ENCODE data around the gene KRT39. TPM values are rescaled to one million over a fixed set of nuclear protein-coding genes. Genes with fewer than 3 reads are reported as not detected.
A peak's percentile ranks its signal among the peaks of the same experiment; 100 is the strongest.

The KRT39 gene
- polyA plus RNA-seq, 1 donor from 2014 or later = not detected

GRCh38 chr17:40995116-40995515, 28.4 kb upstream of the KRT39 start:
- Mint-ChIP-seq H3K9me3 (peaks cover 1 to 3% (median 1%) of the 10 kb centered on the region in 3 donors), H3K36me3 (no peaks in the 10 kb centered on the region), H3K4me1 (no peaks in the 10 kb centered on the region), H3K27me3 (peaks cover 38% of the 10 kb centered on the region), H3K4me3 (no peak overlapping the region), H3K27ac (no peak overlapping the region)

DNA sequence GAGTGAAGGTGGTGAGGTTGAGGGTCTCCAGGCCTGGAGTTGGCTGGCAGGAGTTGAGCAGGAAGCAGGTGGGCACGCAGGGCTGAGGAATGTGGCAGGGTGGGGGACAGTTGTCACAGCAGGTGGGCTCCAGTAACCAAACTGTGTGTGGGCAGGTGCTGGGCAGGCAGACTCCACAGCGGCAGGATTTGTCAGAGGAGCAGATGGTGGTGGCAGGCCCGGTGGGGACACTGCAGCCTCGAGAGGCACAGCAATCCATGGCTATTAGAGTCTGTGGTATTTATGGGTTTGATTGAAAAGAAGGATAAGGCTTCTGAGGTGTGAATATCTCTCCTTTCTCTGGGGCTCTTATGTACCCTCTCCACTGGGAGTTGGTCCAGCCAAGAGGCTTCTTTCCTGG, 27.1 kb upstream of the KRT39 start, which contains the start of gene KRTAP3-3:
TSS of gene KRTAP3-3 (minus strand) at position 326 of the 400 bp plus-strand sequence. CDS start at position 259, 67 bp downstream.
- Mint-ChIP-seq H3K27me3 (peaks cover 28% of the 10 kb centered on the region), H3K4me1 (no peaks in the 10 kb centered on the region), H3K36me3 (no peaks in the 10 kb centered on the region), H3K4me3 (peak within 1 kb of the TSS in 1 of 4 donors; percentile 35), H3K9me3 (peaks cover 1 to 3% (median 1%) of the 10 kb centered on the region in 3 donors), H3K27ac (no peak within 1 kb of the TSS)

DNA sequence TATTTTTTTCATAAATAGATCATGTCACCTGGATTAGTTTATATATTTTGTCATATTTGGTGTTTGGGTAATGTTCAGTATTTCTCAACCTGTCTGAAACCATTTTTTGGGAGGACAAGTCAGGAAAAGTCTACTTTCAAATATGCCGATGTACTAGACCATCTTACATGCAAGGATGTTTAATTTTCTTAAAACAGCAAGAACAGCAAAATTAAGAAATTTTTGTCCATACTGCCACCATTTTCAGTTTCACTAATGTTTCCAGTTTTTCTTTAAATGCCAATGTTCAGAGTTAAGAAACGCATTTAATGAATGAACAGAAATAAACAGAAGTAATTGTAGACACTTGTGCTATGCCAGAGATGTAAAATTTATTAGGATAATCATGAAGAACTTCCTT, 26.3 kb upstream of the KRT39 start:
- Mint-ChIP-seq H3K4me3 (no peak overlapping the region), H3K4me1 (no peaks in the 10 kb centered on the region), H3K9me3 (peaks cover 0 to 3% (median 1%) of the 10 kb centered on the region in 3 donors), H3K36me3 (no peaks in the 10 kb centered on the region), H3K27me3 (peaks cover 25% of the 10 kb centered on the region), H3K27ac (no peak overlapping the region)

- Mint-ChIP-seq H3K4me3 (no peak overlapping the region), H3K4me1 (peaks cover 0 to 1% (median 0%) of the 10 kb centered on the region in 3 donors), H3K9me3 (peaks cover 0 to 3% (median under 1%) of the 10 kb centered on the region in 3 donors), H3K27me3 (peaks cover 25% of the 10 kb centered on the region), H3K27ac (no peak overlapping the region), H3K36me3 (no peaks in the 10 kb centered on the region)
Observed at GRCh38 chr17:40992666-40993065, 25.9 kb upstream of the KRT39 start.

GRCh38 chr17:40986920-40987319, 20.2 kb upstream of the KRT39 start:
- H3K4me1 Mint-ChIP-seq = peaks cover 0 to 2% (median 0%) of the 10 kb centered on the region in 3 donors
- peak overlapping the region in 1 of 3 donors; percentile 26 for H3K27ac Mint-ChIP-seq
- peaks cover 0 to 3% (median 0%) of the 10 kb centered on the region in 3 donors for H3K9me3 Mint-ChIP-seq
- no peak overlapping the region for H3K4me3 Mint-ChIP-seq
- no peaks in the 10 kb centered on the region for H3K36me3 Mint-ChIP-seq
- H3K27me3 Mint-ChIP-seq = peaks cover 11% of the 10 kb centered on the region

- Mint-ChIP-seq H3K36me3 (no peaks in the 10 kb centered on the region), H3K4me3 (no peak within 1 kb of the TSS), H3K27me3 (peaks cover 11% of the 10 kb centered on the region), H3K4me1 (peaks cover 0 to 2% (median 0%) of the 10 kb centered on the region in 3 donors), H3K27ac (no peak within 1 kb of the TSS), H3K9me3 (no peaks in the 10 kb centered on the region)
Observed at GRCh38 chr17:40984226-40984625, 17.5 kb upstream of the KRT39 start, which contains the start of gene KRT40. KRT40 (minus strand) TSS chr17:40984326; CDS start chr17:40984273, 53 bp downstream.

DNA sequence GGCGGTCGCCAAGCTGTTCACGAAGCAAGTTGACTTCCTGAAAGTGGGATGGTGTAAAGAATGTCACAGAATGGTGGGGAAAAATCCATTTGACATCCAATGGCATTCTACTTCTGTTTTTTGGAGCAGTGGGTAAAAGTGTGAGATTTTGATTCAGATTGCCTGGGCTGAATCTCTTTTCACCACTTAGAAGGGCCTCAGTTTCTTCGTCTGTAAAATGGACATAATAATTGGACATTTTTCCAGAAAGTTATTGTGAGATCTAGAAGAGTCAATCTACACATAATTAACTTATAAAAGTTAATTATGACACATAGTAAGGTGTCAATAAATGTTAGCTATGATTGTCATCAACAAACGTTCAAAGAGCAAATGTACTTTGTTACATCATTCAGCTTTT, 14.4 kb upstream of the KRT39 start:
- peaks cover 15% of the 10 kb centered on the region for H3K27me3 Mint-ChIP-seq
- no peak overlapping the region for H3K27ac Mint-ChIP-seq
- H3K9me3 Mint-ChIP-seq = no peaks in the 10 kb centered on the region
- H3K4me3 Mint-ChIP-seq = no peak overlapping the region
- H3K4me1 Mint-ChIP-seq = no peaks in the 10 kb centered on the region
- H3K36me3 Mint-ChIP-seq = no peaks in the 10 kb centered on the region

GRCh38 chr17:40980596-40980995, 13.8 kb upstream of the KRT39 start:
- H3K4me1 Mint-ChIP-seq = no peaks in the 10 kb centered on the region
- H3K9me3 Mint-ChIP-seq = no peaks in the 10 kb centered on the region
- no peak overlapping the region for H3K27ac Mint-ChIP-seq
- H3K27me3 Mint-ChIP-seq = peaks cover 15% of the 10 kb centered on the region
- H3K36me3 Mint-ChIP-seq = no peaks in the 10 kb centered on the region
- no peak overlapping the region for H3K4me3 Mint-ChIP-seq

- Mint-ChIP-seq H3K27me3 (peaks cover 15% of the 10 kb centered on the region), H3K9me3 (no peaks in the 10 kb centered on the region), H3K36me3 (no peaks in the 10 kb centered on the region), H3K4me1 (no peaks in the 10 kb centered on the region), H3K27ac (no peak overlapping the region), H3K4me3 (no peak overlapping the region)
Observed at GRCh38 chr17:40980117-40980516, 13.4 kb upstream of the KRT39 start.

DNA sequence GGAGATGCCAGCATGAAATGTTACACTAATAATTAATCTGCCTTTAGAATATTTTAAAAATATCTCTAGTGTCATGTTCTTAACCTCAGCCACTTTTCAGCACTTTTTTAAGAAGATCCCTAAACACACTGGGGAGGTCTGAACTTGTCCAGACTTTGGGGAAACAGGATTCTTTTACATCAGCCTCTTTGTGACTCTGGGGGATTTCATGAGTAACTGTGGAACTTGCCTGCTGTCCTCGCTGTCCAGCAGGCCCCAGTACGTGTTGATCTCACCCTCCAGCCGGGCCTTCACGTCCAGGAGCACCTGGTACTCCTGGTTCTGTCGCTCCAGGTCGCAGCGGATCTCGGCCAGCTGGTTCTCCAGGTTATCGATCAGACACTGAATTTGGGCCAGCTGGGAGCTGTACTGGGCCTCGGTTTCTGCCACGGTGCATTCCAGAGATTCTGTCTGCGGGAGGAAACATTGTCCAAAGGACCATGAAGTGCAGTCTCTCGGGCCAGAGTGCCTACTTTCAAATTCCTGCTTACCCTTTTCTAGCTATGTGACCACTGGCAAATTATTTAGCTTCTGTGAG, 11.9 kb upstream of the KRT39 start:
- Mint-ChIP-seq H3K27me3 (peaks cover 10% of the 10 kb centered on the region), H3K36me3 (no peaks in the 10 kb centered on the region), H3K9me3 (no peaks in the 10 kb centered on the region), H3K27ac (no peak overlapping the region), H3K4me3 (no peak overlapping the region), H3K4me1 (no peaks in the 10 kb centered on the region)

GRCh38 chr17:40975516-40975915, 8.8 kb upstream of the KRT39 start:
- H3K9me3 Mint-ChIP-seq = no peaks in the 10 kb centered on the region
- H3K36me3 Mint-ChIP-seq = no peaks in the 10 kb centered on the region
- no peaks in the 10 kb centered on the region for H3K4me1 Mint-ChIP-seq

GRCh38 chr17:40974366-40974765, 7.6 kb upstream of the KRT39 start:
- Mint-ChIP-seq H3K36me3 (no peaks in the 10 kb centered on the region), H3K4me3 (no peak overlapping the region), H3K9me3 (no peaks in the 10 kb centered on the region), H3K27ac (no peak overlapping the region), H3K4me1 (no peaks in the 10 kb centered on the region), H3K27me3 (peaks cover 9% of the 10 kb centered on the region)

More at GRCh38 chr17:40975516-40975915, 8.8 kb upstream of the KRT39 start:
- Mint-ChIP-seq H3K27me3 (peaks cover 8% of the 10 kb centered on the region), H3K27ac (no peak overlapping the region), H3K4me3 (no peak overlapping the region)

DNA sequence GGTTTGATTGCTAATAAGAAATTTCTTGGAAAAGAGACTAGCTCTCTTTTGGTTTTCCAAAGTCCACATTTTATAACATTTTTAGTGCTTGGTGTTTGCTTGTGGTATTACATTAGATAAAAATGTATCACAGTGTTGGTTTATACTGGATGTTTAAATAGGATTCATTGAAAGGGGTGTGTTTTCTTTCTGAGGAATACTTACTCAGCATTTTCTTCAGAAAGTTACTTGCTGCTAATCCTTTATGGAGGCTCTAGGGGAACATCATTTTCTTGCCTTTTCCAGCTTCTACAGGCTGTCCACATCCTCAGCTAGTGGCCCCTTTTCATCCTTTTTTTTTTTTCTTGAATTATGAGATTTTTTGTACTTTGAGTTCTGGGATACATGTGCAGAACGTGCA, 834 bp upstream of the KRT39 start:
- Mint-ChIP-seq H3K27me3 (peaks cover 6% of the 10 kb centered on the region), H3K4me1 (peaks cover 0 to 5% (median 0%) of the 10 kb centered on the region in 3 donors), H3K4me3 (no peak overlapping the region), H3K27ac (no peak overlapping the region), H3K36me3 (no peaks in the 10 kb centered on the region), H3K9me3 (peaks cover 0 to 2% (median 0%) of the 10 kb centered on the region in 3 donors)

GRCh38 chr17:40963838-40964237, 2.9 kb downstream of the KRT39 start:
- H3K36me3 Mint-ChIP-seq = no peaks in the 10 kb centered on the region
- no peak overlapping the region for H3K4me3 Mint-ChIP-seq
- H3K27ac Mint-ChIP-seq = no peak overlapping the region
- H3K9me3 Mint-ChIP-seq = peaks cover 0 to 2% (median 0%) of the 10 kb centered on the region in 3 donors
- H3K4me1 Mint-ChIP-seq = peaks cover 0 to 5% (median 0%) of the 10 kb centered on the region in 3 donors
- peaks cover 3% of the 10 kb centered on the region for H3K27me3 Mint-ChIP-seq

DNA sequence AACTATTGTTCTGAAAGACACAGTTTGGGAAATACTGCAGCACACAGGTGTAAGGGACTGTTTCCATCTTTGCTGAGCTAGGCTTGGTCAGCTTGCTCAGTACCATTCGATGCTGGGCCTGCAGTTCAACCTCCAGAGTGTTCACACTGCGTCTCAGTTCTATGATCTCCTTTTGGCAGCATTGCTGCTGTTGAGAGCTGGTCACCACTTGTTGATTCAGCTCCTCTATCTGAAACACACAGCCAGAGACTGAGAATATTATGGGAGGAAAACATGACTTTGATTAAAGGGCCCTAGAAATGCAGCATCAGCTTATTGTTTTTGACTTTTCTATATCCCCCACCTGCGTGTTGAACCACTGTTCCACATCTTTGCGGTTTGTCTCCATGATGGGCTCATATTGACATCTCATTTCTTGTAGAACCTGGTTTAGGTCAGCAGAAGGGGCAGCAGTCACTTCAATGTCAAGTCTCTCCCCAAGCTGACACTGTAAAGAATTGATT, 4.6 kb downstream of the KRT39 start:
- Mint-ChIP-seq H3K27ac (no peak overlapping the region), H3K27me3 (peaks cover 3% of the 10 kb centered on the region), H3K36me3 (no peaks in the 10 kb centered on the region), H3K4me3 (no peak overlapping the region), H3K4me1 (peaks cover 0 to 5% (median 0%) of the 10 kb centered on the region in 3 donors), H3K9me3 (peaks cover 0 to 2% (median 0%) of the 10 kb centered on the region in 3 donors)

DNA sequence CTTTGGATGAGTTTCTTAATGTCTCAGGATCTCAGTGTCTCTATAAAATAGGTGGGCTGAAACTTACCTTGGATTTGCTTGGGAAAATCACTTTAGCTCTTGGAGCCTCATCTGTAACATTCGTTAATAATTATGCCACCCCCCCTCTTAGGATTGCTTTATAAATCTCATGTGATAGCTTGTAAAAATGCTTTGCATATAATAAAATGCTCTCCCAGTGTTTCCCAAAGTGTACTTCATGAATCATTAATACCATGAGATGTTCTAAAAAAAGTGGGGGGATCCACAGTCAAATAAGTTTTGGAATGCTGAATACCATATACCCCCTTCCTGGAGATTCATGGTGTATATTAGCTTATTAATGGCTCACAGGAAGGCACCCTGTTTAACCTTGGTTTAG, 5.2 kb downstream of the KRT39 start:
- H3K27ac Mint-ChIP-seq = no peak overlapping the region
- H3K27me3 Mint-ChIP-seq = peaks cover 3% of the 10 kb centered on the region
- H3K4me3 Mint-ChIP-seq = no peak overlapping the region
- no peaks in the 10 kb centered on the region for H3K36me3 Mint-ChIP-seq
- H3K4me1 Mint-ChIP-seq = peaks cover 0 to 5% (median 0%) of the 10 kb centered on the region in 3 donors
- H3K9me3 Mint-ChIP-seq = peaks cover 0 to 2% (median 0%) of the 10 kb centered on the region in 3 donors

All from IgD-negative memory B cell (primary cell).